H9 (cell line): ENCODE data around the gene TIGD3. TPM values are rescaled to one million over a fixed set of nuclear protein-coding genes. Genes with fewer than 3 reads are reported as not detected.

Experiments used
- DNase-seq: peaks from one replicate; pipeline ENCODE4 v3.0.0-alpha.2; 2017
- H2AFZ ChIP-seq: one replicate; pipeline ENCODE4 v1.6.1; 2013; ENCODE audit warnings: mild to moderate bottlenecking, low read length, control low read depth, moderate library complexity
- H2AK5ac ChIP-seq: 2 replicates; pipeline ENCODE4 v1.6.1; 2013; ENCODE audit warnings: low read length, control low read depth, mixed read lengths; ENCODE audit not compliant: insufficient read length
- H2BK120ac ChIP-seq: one replicate; pipeline ENCODE4 v1.6.1; 2013; ENCODE audit warnings: low read depth, mild to moderate bottlenecking, low read length, control low read depth, inconsistent platforms; ENCODE audit not compliant: poor library complexity, severe bottlenecking
- H2BK12ac ChIP-seq: 2 replicates; pipeline ENCODE4 v1.6.1; 2013; ENCODE audit warnings: low read length, control low read depth, mixed read lengths, low read depth; ENCODE audit not compliant: insufficient read length
- H2BK15ac ChIP-seq: 2 replicates; pipeline ENCODE4 v1.6.1; 2013; ENCODE audit warnings: low read depth, low read length, control low read depth
- H2BK20ac ChIP-seq: one replicate; pipeline ENCODE4 v1.6.1; 2013; ENCODE audit warnings: low read depth, mild to moderate bottlenecking, low read length, control low read depth, inconsistent platforms; ENCODE audit not compliant: poor library complexity, severe bottlenecking
- H2BK5ac ChIP-seq: 2 replicates; pipeline ENCODE4 v1.6.1; 2013; ENCODE audit warnings: low read length, control low read depth, mixed read lengths; ENCODE audit not compliant: insufficient read length
- H3K14ac ChIP-seq: 2 replicates; pipeline ENCODE4 v1.6.1; 2013; ENCODE audit warnings: low read length, control low read depth; ENCODE audit not compliant: insufficient read depth
- H3K18ac ChIP-seq: 2 replicates; pipeline ENCODE4 v1.6.1; 2013; ENCODE audit warnings: low read depth, mild to moderate bottlenecking, mixed read lengths, low read length, control low read depth; ENCODE audit not compliant: insufficient read length
- H3K23ac ChIP-seq: 2 replicates; pipeline ENCODE4 v1.6.1; 2013; ENCODE audit warnings: low read length, control low read depth, mixed read lengths, low read depth; ENCODE audit not compliant: insufficient read length
- H3K23me2 ChIP-seq: 2 replicates; pipeline ENCODE4 v1.6.1; 2013; ENCODE audit warnings: low read depth, mild to moderate bottlenecking, mixed read lengths, low read length, control low read depth; ENCODE audit not compliant: insufficient read length, poor library complexity, severe bottlenecking
- H3K27ac ChIP-seq: 2 replicates; pipeline ENCODE4 v1.5.1; 2013; ENCODE audit warnings: low read length, control low read depth, mixed read lengths, low read depth; ENCODE audit not compliant: insufficient read length
- H3K27me3 ChIP-seq: 2 replicates; pipeline ENCODE4 v1.6.1; 2013; ENCODE audit warnings: low read length, control low read depth, inconsistent platforms; ENCODE audit not compliant: insufficient read depth
- H3K4ac ChIP-seq: 2 replicates; pipeline ENCODE4 v1.6.1; 2013; ENCODE audit warnings: low read depth, mild to moderate bottlenecking, control low read depth, inconsistent platforms, low read length, moderate library complexity
- H3K4me1 ChIP-seq: 2 replicates; pipeline ENCODE4 v1.6.1; 2013; ENCODE audit warnings: low read length, control low read depth, inconsistent platforms; ENCODE audit not compliant: insufficient read depth
- H3K4me2 ChIP-seq: 2 replicates; pipeline ENCODE4 v1.6.1; 2013; ENCODE audit warnings: low read length, control low read depth, mixed read lengths; ENCODE audit not compliant: insufficient read length, insufficient read depth
- H3K56ac ChIP-seq: 2 replicates; pipeline ENCODE4 v1.6.1; 2013; ENCODE audit warnings: low read depth, mild to moderate bottlenecking, mixed read lengths, low read length, control low read depth; ENCODE audit not compliant: insufficient read length
- H3K79me1 ChIP-seq: 2 replicates; pipeline ENCODE4 v1.6.1; 2013; ENCODE audit warnings: low read depth, mild to moderate bottlenecking, moderate library complexity, low read length, control low read depth, inconsistent platforms; ENCODE audit not compliant: insufficient read depth, poor library complexity, severe bottlenecking
- H3K79me2 ChIP-seq: 2 replicates; pipeline ENCODE4 v1.6.1; 2013; ENCODE audit warnings: low read length, control low read depth, inconsistent platforms; ENCODE audit not compliant: insufficient read depth
- H3K9ac ChIP-seq: 2 replicates; pipeline ENCODE4 v1.6.1; 2013; ENCODE audit warnings: low read length, control low read depth, mixed read lengths; ENCODE audit not compliant: insufficient read length; ENCODE audit errors: extremely low read depth
- H3K9me3 ChIP-seq: one replicate; pipeline ENCODE4 v1.6.1; 2013; ENCODE audit warnings: low read depth, low read length, inconsistent platforms; ENCODE audit not compliant: control insufficient read depth
- H3T11ph ChIP-seq: one replicate; pipeline ENCODE4 v1.6.1; 2013; ENCODE audit warnings: mild to moderate bottlenecking, low read length, control low read depth, inconsistent platforms
- H4K20me1 ChIP-seq: one replicate; pipeline ENCODE4 v1.6.1; 2013; ENCODE audit not compliant: control insufficient read depth, insufficient read length, insufficient read depth
- H4K5ac ChIP-seq: 2 replicates; pipeline ENCODE4 v1.6.1; 2013; ENCODE audit warnings: low read depth, mild to moderate bottlenecking, mixed read lengths, low read length, control low read depth; ENCODE audit not compliant: insufficient read length
- H4K8ac ChIP-seq: replicated peaks from 2 replicates; pipeline ENCODE4 v1.6.1; 2013; ENCODE audit warnings: low read length, control low read depth, mixed read lengths, low read depth; ENCODE audit not compliant: insufficient read length
- H4K91ac ChIP-seq: 2 replicates; pipeline ENCODE4 v1.6.1; 2013; ENCODE audit warnings: low read depth, mild to moderate bottlenecking, moderate library complexity, mixed read lengths, low read length, control low read depth; ENCODE audit not compliant: insufficient read length
- H3K27ac Mint-ChIP-seq, 3 experiments: 2 replicates in 2 of 3; 3 replicates in 1 of 3; pipeline ENCODE4 v1.8.0; 2020 to 2021; ENCODE audit warnings: mixed read lengths in 3 of 3, mild to moderate bottlenecking in 1 of 3, moderate library complexity in 1 of 3
- H3K27me3 Mint-ChIP-seq: 2 replicates; pipeline ENCODE4 v1.8.0; 2021; ENCODE audit warnings: low read depth, mild to moderate bottlenecking, moderate library complexity, mixed read lengths
- H3K36me3 Mint-ChIP-seq, 3 experiments: 2 replicates in 2 of 3; 3 replicates in 1 of 3; pipeline ENCODE4 v1.8.0; 2020 to 2021; ENCODE audit warnings: low read depth in 3 of 3, mixed read lengths in 3 of 3; ENCODE audit not compliant: insufficient read depth in 1 of 3
- H3K4me1 Mint-ChIP-seq, 2 experiments: 2 replicates each; pipeline ENCODE4 v1.8.0; 2020; ENCODE audit warnings: mixed read lengths in 2 of 2
- H3K4me3 Mint-ChIP-seq, 2 experiments: 2 replicates in 1 of 2; 3 replicates in 1 of 2; pipeline ENCODE4 v1.8.0; 2020 to 2021; ENCODE audit warnings: mild to moderate bottlenecking in 2 of 2, mixed read lengths in 2 of 2, moderate library complexity in 1 of 2
- H3K9me3 Mint-ChIP-seq, 2 experiments: 2 replicates in 1 of 2; 3 replicates in 1 of 2; pipeline ENCODE4 v1.8.0; 2020; ENCODE audit warnings: mild to moderate bottlenecking in 2 of 2, mixed read lengths in 2 of 2, moderate library complexity in 1 of 2
- CTCF ChIP-seq: fragments of 200-600 bp; sonication (generic); conservative IDR thresholded peaks from 3 replicates; pipeline ENCODE4 v1.8.0; 2021; ENCODE audit warnings: antibody characterized with exemption, mild to moderate bottlenecking
- WGBS: extraction: QIAGEN DNeasy Blood & Tissue Kit; methylation state at CpG from one replicate; pipeline ENCODE4 v1.1.7; 2013; ENCODE audit warnings: missing lambda C conversion rate, low lambda C conversion rate, mixed read lengths; ENCODE audit not compliant: insufficient read length; ENCODE audit errors: extremely low coverage; 5-methylcytosine and 5-hydroxymethylcytosine counted together
- total RNA-seq: library from RNA; stranded (reverse); gene quantifications from 2 replicates; pipeline ENCODE4 v1.2.1, GENCODE V29; 2021

TIGD3 gene
- total RNA-seq, 1 experiment from 2014 or later = 0.66 TPM

- Histone ChIP-seq H2BK12ac (no peak overlapping the region), H3K4me1 (no peaks in the 10 kb centered on the region; the same call in 1 of the 2 replicates), H4K91ac (no peak overlapping the region), H3K9me3 (no peaks in the 10 kb centered on the region), H3K14ac (no peak overlapping the region; the same call in 1 of the 2 replicates), H2BK20ac (no peak overlapping the region), H3K27ac (no peak overlapping the region), H3K18ac (no peak overlapping the region), H3K56ac (no peak overlapping the region), H3K79me2 (no peaks in the 10 kb centered on the region), H2AK5ac (no peak overlapping the region), H3K9ac (no peak overlapping the region), H2BK120ac (no peak overlapping the region), H2BK5ac (no peak overlapping the region), H4K5ac (no peak overlapping the region), H2AFZ (no peak overlapping the region), H3K79me1 (peaks cover 4% of the 10 kb centered on the region), H3K23ac (no peak overlapping the region), H3K4ac (no peak overlapping the region), H4K8ac (no peak overlapping the region), H3K4me2 (no peak overlapping the region), H4K20me1 (no peaks in the 10 kb centered on the region), H3T11ph (no peak overlapping the region), H3K23me2 (no peaks in the 10 kb centered on the region), H3K27me3 (no peaks in the 10 kb centered on the region), H2BK15ac (no peak overlapping the region)
- no peaks in the 10 kb centered on the region for H3K9me3 Mint-ChIP-seq
- TF ChIP-seq CTCF = no peak
- H3K4me3 Mint-ChIP-seq = peak overlapping the region in 1 of 2 experiments; percentile 18; a peak in 1 of 5 replicates
- WGBS = no CpG with 5 or more reads among the region's 12 CpGs
- DNase-seq = no peak
- peaks cover 2 to 4% of the 10 kb centered on the region in 2 experiments; a peak in 2 of 4 replicates for H3K4me1 Mint-ChIP-seq
- peaks cover 17 to 24% (median 24%) of the 10 kb centered on the region in 3 experiments for H3K36me3 Mint-ChIP-seq
- H3K27ac Mint-ChIP-seq = peak overlapping the region; percentile 18 to 90 (median 21); a peak in 3 of 7 replicates
- no peaks in the 10 kb centered on the region for H3K27me3 Mint-ChIP-seq
These were observed 30.7 kb upstream of the TIGD3 start for GRCh38 chr11:65323813-65324212.
